GM12891 (cell line): ENCODE results near the gene KDR.

Experiments used
- PAX5 ChIP-seq: IDR thresholded peaks from 2 replicates; pipeline ENCODE4 v1.6.1; 2011; ENCODE audit warnings: low read length, moderate library complexity, mild to moderate bottlenecking; ENCODE audit not compliant: insufficient read depth, severe bottlenecking
- POLR2A ChIP-seq: IDR thresholded peaks from 2 replicates; pipeline ENCODE4 v1.6.1; 2011; ENCODE audit warnings: low read depth, low read length, control low read depth
- POLR2AphosphoS5 ChIP-seq: IDR thresholded peaks from 2 replicates; pipeline ENCODE4 v1.6.1; 2011; ENCODE audit warnings: low read depth, low read length, control low read depth

DNA sequence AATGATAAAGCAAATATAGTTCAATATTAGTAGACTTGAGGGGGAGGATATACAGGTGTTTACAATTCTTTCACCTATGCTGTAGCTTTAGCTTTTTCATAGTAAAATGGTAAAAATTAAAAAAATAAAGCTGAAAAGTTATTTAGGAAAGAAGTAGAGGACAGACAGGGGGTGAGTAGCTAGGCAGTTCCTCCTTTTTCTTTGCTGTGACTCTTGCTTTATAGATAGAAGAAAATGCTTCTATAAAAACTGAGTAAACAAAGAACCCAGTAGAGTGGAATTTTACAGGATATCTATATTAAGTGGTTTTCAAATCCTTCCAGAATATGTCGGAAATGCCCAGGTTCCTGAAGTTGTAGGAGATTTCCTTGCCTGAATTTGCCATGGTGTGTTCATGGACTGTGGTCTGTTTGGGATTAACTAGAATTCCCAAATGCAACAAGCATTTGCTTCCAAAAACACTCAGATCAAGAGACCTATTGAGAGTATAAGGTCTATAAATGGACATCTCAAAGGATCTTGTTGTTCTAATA is 74.9 kb downstream of the KDR start:
- TF ChIP-seq POLR2A (no peak), PAX5 (no peak), POLR2AphosphoS5 (no peak)
